Thoracic aorta (tissue), 2 donors: ENCODE data around the gene RGS19. TPM values are rescaled to one million over a fixed set of nuclear protein-coding genes. Genes with fewer than 3 reads are reported as not detected.

ENCODE experiments used
- ATAC-seq: fragments of 150-250 bp; one replicate; pipeline ENCODE4 v1.8.0; 2017; ENCODE audit warnings: low read depth; ENCODE audit not compliant: insufficient number of reproducible peaks, low FRiP score
- DNase-seq: peaks from one replicate; pipeline ENCODE4 v3.0.0-alpha.2; 2020; ENCODE audit warnings: low spot score
- H3K27ac ChIP-seq, 2 donors: fragments of 200-600 bp; sonication (generic); 1 replicate in 1 of 2; 2 replicates in 1 of 2; pipeline ENCODE4 v1.5.1; 2016; ENCODE audit warnings: mild to moderate bottlenecking in 2 of 2, moderate library complexity in 2 of 2
- H3K27me3 ChIP-seq: fragments of 200-600 bp; sonication (generic); replicated peaks from 2 replicates; pipeline ENCODE4 v1.6.0; 2016; ENCODE audit warnings: mild to moderate bottlenecking; ENCODE audit not compliant: insufficient read depth
- H3K36me3 ChIP-seq: fragments of 200-600 bp; sonication (generic); one replicate; pipeline ENCODE4 v1.5.1; 2016
- H3K4me1 ChIP-seq, 2 donors: fragments of 200-600 bp; sonication (generic); 1 replicate in 1 of 2; 2 replicates in 1 of 2; pipeline versions ENCODE4 v1.5.1 to v1.6.0; 2016; ENCODE audit warnings: low read depth in 2 of 2, mild to moderate bottlenecking in 1 of 2; ENCODE audit not compliant: control insufficient read depth in 1 of 2
- H3K4me3 ChIP-seq: fragments of 200-600 bp; sonication (generic); 2 replicates; pipeline ENCODE4 v1.5.1; 2016; ENCODE audit warnings: mild to moderate bottlenecking
- H3K9me3 ChIP-seq: fragments of 200-600 bp; sonication (generic); 2 replicates; pipeline ENCODE4 v1.5.1; 2016
- total RNA-seq, 2 donors: library from RNA; depleted of rRNA; stranded (reverse); fragments of >200 nt; gene quantifications; one replicate each; pipeline versions ENCODE4 v1.1.0 to v1.2.3, GENCODE V29; 2016
- TF ChIP-seq, protein P1 (sequence below): fragments of 200-600 bp; sonication (generic); IDR thresholded peaks from one replicate; pipeline ENCODE4 v1.5.1; 2019; ENCODE audit warnings: antibody characterized with exemption

The RGS19 gene
- total RNA-seq, 2 donors from 2014 or later, result 20.6 to 41.2 TPM

DNA sequence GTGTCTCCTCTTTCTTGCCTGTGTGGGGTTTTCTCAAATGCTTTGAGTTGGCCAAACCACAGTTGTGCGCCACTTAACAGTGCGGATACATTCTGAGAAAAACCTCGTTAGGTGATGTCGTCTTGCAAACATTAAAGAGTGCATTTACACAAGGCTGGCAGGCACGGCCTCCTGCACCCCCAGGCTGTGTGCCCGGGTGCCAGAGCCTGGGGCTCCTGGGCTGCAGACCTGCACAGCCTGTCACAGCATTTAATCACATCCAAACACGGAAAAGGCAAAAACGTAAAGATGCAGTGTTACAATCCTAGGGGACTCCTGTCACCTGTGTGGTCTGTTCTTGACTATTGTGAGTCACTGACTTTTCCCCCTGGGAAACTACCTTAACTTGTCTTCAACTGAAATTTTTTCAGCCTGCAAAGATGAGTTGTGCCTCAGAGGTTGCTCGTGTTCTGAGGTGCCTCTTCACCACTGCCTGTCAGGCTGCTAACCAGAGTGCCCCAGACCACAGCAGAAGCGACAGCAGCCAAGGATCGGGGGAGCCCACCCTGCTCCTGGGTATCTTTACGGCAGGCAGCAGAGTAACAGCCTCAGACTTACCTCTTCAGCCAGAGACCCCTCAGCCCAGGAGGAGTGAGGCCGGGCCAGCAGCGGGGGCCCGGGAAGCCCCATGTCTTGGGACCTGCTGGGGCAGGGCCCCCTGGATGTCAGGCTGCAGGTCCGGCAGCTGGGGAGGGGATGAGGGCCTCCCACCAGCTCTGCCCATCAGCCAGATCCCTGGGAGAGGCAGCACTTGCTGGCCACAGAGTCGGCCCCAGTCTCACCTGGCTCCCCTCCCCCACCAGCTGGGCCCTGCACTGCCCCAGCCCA lies 44.0 kb downstream of the RGS19 start:
- no peak for ATAC-seq
- peaks cover 9 to 11% of the 10 kb centered on the region in 2 donors for H3K4me1 ChIP-seq
- peaks cover 20% of the 10 kb centered on the region for H3K36me3 ChIP-seq
- no peaks in the 10 kb centered on the region for H3K27me3 ChIP-seq
- no peak for DNase-seq
- TF ChIP-seq, protein P1, sequence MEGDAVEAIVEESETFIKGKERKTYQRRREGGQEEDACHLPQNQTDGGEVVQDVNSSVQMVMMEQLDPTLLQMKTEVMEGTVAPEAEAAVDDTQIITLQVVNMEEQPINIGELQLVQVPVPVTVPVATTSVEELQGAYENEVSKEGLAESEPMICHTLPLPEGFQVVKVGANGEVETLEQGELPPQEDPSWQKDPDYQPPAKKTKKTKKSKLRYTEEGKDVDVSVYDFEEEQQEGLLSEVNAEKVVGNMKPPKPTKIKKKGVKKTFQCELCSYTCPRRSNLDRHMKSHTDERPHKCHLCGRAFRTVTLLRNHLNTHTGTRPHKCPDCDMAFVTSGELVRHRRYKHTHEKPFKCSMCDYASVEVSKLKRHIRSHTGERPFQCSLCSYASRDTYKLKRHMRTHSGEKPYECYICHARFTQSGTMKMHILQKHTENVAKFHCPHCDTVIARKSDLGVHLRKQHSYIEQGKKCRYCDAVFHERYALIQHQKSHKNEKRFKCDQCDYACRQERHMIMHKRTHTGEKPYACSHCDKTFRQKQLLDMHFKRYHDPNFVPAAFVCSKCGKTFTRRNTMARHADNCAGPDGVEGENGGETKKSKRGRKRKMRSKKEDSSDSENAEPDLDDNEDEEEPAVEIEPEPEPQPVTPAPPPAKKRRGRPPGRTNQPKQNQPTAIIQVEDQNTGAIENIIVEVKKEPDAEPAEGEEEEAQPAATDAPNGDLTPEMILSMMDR, result no peak
- no peak overlapping the region for H3K27ac ChIP-seq
- no peaks in the 10 kb centered on the region for H3K9me3 ChIP-seq
- H3K4me3 ChIP-seq, result no peak overlapping the region

DNA sequence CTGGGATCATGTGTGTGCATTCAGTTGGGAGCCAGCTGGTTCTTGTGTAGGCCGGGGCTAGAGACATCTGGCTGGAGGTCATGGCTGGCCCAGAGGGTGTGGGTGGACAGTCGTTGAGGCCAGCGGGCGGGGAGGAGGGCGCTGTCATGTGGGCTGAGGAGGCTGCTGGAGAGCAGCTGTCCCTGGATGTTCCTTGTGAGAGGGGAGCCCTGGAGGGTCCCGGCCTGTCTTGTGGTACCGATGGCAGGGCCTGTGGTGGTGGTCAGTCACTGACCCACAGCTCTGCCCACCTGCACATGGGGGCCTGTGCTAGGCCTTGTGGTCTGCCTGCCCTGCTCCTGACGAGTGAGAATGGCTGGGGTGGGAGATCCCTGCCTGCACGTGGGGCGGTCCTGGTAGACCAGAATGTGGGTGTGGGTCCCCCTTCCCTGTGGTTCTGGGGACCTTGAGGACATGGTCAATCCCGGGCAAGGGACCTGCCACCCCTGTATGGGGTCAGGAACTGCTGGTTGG lies 45.3 kb downstream of the RGS19 start:
- no peak overlapping the region for H3K4me3 ChIP-seq
- no peak for ATAC-seq
- H3K27ac ChIP-seq, result no peak overlapping the region
- H3K9me3 ChIP-seq, result no peaks in the 10 kb centered on the region
- no peak for DNase-seq
- H3K27me3 ChIP-seq, result no peaks in the 10 kb centered on the region
- TF ChIP-seq, protein P1, result no peak
- peaks cover 9% of the 10 kb centered on the region in 2 donors for H3K4me1 ChIP-seq
- peaks cover 32% of the 10 kb centered on the region for H3K36me3 ChIP-seq

DNA sequence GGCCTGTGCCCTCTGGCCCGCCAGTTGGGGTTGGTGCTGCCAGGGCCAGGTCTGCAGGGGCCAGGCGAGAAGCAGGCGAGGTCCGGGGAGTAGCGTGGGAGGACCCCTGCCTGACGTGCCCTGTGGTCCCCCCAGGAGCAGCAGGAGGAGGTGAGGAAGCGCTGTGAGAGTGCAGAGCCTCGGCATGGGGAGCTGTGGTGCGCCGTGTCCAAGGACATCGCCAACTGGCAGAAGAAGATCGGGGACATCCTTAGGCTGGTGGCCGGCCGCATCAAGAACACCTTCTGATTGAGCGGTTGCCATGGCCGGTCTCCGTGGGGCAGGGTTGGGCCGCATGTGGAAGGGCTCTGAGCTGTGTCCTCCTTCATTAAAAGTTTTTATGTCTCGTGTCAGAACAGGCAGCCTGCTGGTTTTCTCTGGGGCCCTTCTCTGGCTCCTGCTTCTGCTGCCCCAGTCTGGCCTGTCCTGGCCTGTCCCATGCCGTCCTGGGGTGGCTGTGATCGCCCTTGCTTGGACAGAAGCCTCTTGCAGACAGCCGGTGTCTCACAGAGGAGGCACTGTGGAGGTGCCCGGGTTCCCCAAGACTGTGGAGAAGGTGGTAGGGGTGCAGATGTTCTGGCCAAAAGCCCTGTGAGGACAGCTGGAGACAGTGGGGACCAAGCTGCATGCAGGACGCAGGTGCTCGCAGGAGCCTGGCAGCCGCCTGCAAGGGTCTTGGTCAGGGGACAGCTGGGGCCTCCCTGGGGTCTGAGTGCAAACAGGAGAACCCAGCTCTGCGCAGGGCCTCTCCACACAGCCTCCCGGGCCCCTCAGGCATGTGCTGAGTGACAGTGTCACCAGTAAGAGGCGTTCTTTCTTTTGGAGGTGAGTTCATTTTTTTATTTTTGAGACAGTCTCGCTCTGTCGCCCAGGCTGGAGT lies 46.4 kb downstream of the RGS19 start:
- peaks cover 43% of the 10 kb centered on the region for H3K36me3 ChIP-seq
- H3K27ac ChIP-seq, result no peak overlapping the region
- H3K4me1 ChIP-seq, result peaks cover 0 to 2% of the 10 kb centered on the region in 2 donors

DNA sequence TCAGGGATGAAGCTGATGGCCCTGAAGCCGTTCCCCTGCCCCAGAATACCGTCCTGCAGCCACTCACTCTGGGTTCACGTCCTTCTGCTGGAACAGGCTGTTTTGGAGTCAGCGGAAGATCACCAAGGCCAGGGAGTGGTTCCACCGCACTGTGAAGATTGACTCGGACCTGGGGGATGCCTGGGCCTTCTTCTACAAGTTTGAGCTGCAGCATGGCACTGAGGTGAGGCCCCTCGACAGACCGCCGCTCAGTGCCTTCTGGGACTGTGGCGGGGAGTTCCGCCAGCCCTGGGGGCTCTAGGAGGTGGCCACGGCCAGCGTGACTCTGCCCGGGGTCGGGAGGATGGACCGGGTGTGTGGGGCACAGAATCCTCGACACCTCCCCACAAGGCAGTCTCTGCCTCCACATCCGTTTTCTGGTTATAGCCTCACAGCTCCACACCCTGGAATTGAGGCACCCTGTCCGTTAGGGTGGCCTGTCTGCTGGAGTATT lies 47.5 kb downstream of the RGS19 start:
- Histone ChIP-seq H3K27me3 (no peaks in the 10 kb centered on the region), H3K4me1 (no peaks in the 10 kb centered on the region), H3K9me3 (no peaks in the 10 kb centered on the region), H3K36me3 (peaks cover 54% of the 10 kb centered on the region), H3K27ac (no peak overlapping the region), H3K4me3 (no peak overlapping the region)
- DNase-seq (no peak), ATAC-seq (no peak)
- TF ChIP-seq, protein P1, result no peak

More for the DNA sequence above, 46.4 kb downstream of the RGS19 start:
- DNase-seq (no peak), ATAC-seq (no peak)
- Histone ChIP-seq H3K4me3 (no peak overlapping the region), H3K9me3 (no peaks in the 10 kb centered on the region), H3K27me3 (no peaks in the 10 kb centered on the region)
- TF ChIP-seq, protein P1, result no peak
